Activated naive CD8-positive, alpha-beta T cell treated with anti-CD3 and anti-CD28 coated beads for 36 hours (primary cell): ENCODE measurements around the gene TNS2. TPM values are rescaled to one million over a fixed set of nuclear protein-coding genes. Genes with fewer than 3 reads are reported as not detected.
"Not testable (repeated sequence)": the region's sequence is repeated elsewhere in the genome, so short reads cannot be mapped to it uniquely, and the experiment has no call there.

Experiments used
- DNase-seq: peaks from one replicate; pipeline ENCODE4 v3.0.0; 2021
- H3K27ac Mint-ChIP-seq: one replicate; pipeline ENCODE4 v1.8.0; 2022; ENCODE audit warnings: mild to moderate bottlenecking, moderate library complexity, mixed read lengths
- H3K27me3 Mint-ChIP-seq: one replicate; pipeline ENCODE4 v1.8.0; 2022; ENCODE audit warnings: mild to moderate bottlenecking, mixed read lengths
- H3K36me3 Mint-ChIP-seq: one replicate; pipeline ENCODE4 v1.8.0; 2021; ENCODE audit warnings: mild to moderate bottlenecking, mixed read lengths
- H3K4me1 Mint-ChIP-seq: one replicate; pipeline ENCODE4 v1.8.0; 2021; ENCODE audit warnings: mixed read lengths
- H3K4me3 Mint-ChIP-seq: one replicate; pipeline ENCODE4 v1.8.0; 2022; ENCODE audit warnings: mild to moderate bottlenecking, moderate library complexity, mixed read lengths
- H3K9me3 Mint-ChIP-seq: one replicate; pipeline ENCODE4 v1.8.0; 2022; ENCODE audit warnings: mixed read lengths
- total RNA-seq, 2 experiments: library from RNA; stranded (reverse); gene quantifications; one replicate each; pipeline ENCODE4 v1.2.3, GENCODE V29; 2021

TNS2 gene
- total RNA-seq, 2 experiments from 2014 or later, result 1.5 to 2.6 TPM

- Mint-ChIP-seq H3K27me3 (peaks cover 5% of the 10 kb centered on the region), H3K36me3 (peaks cover 1% of the 10 kb centered on the region), H3K27ac (no peak overlapping the region), H3K9me3 (no peaks in the 10 kb centered on the region), H3K4me3 (no peak overlapping the region), H3K4me1 (peaks cover 55% of the 10 kb centered on the region)
- DNase-seq, result no peak
Measured at GRCh38 chr12:53101266-53101665, 51.4 kb downstream of the TNS2 start.

GRCh38 chr12:53101931-53102781 is 52.3 kb downstream of the TNS2 start:
- Mint-ChIP-seq H3K9me3 (no peaks in the 10 kb centered on the region), H3K27me3 (peaks cover 1% of the 10 kb centered on the region), H3K4me1 (peaks cover 48% of the 10 kb centered on the region), H3K27ac (peak overlapping the region; percentile 93), H3K4me3 (no peak overlapping the region), H3K36me3 (peaks cover 1% of the 10 kb centered on the region)
- no peak for DNase-seq

- Mint-ChIP-seq H3K27me3 (no peaks in the 10 kb centered on the region), H3K36me3 (peaks cover 1% of the 10 kb centered on the region), H3K4me3 (peak within 1 kb of the TSS; percentile 50), H3K4me1 (peaks cover 45% of the 10 kb centered on the region), H3K27ac (peak within 1 kb of the TSS; percentile 93), H3K9me3 (no peaks in the 10 kb centered on the region)
- DNase-seq, result peak; percentile 75
Measured at GRCh38 chr12:53102883-53103807, 53.3 kb downstream of the TNS2 start, which contains the start of gene SOAT2. TSS of gene SOAT2 (plus strand) at chr12:53103486. CDS start at chr12:53103578, 92 bp downstream.

- Mint-ChIP-seq H3K27ac (peak overlapping the region; percentile 93), H3K9me3 (no peaks in the 10 kb centered on the region), H3K4me1 (peaks cover 37% of the 10 kb centered on the region), H3K4me3 (peak overlapping the region; percentile 50), H3K36me3 (peaks cover 1% of the 10 kb centered on the region), H3K27me3 (no peaks in the 10 kb centered on the region)
- peak; percentile 18 for DNase-seq
Measured at GRCh38 chr12:53103860-53104305, 54.0 kb downstream of the TNS2 start.

- H3K27me3 Mint-ChIP-seq, result no peaks in the 10 kb centered on the region
- H3K36me3 Mint-ChIP-seq, result peaks cover 1% of the 10 kb centered on the region
- no peaks in the 10 kb centered on the region for H3K9me3 Mint-ChIP-seq
- H3K27ac Mint-ChIP-seq, result no peak overlapping the region
- no peak overlapping the region for H3K4me3 Mint-ChIP-seq
- no peak for DNase-seq
- H3K4me1 Mint-ChIP-seq, result peaks cover 31% of the 10 kb centered on the region
Measured at GRCh38 chr12:53105256-53105655, 55.4 kb downstream of the TNS2 start.

GRCh38 chr12:53105712-53106439 is 56.0 kb downstream of the TNS2 start:
- no peak for DNase-seq
- H3K36me3 Mint-ChIP-seq, result peaks cover 1% of the 10 kb centered on the region
- no peak overlapping the region for H3K27ac Mint-ChIP-seq
- H3K27me3 Mint-ChIP-seq, result no peaks in the 10 kb centered on the region
- H3K4me3 Mint-ChIP-seq, result no peak overlapping the region
- peaks cover 28% of the 10 kb centered on the region for H3K4me1 Mint-ChIP-seq
- no peaks in the 10 kb centered on the region for H3K9me3 Mint-ChIP-seq

- no peak for DNase-seq
- Mint-ChIP-seq H3K4me3 (no peak overlapping the region), H3K9me3 (no peaks in the 10 kb centered on the region), H3K4me1 (peaks cover 25% of the 10 kb centered on the region), H3K36me3 (peaks cover 1% of the 10 kb centered on the region), H3K27ac (no peak overlapping the region), H3K27me3 (no peaks in the 10 kb centered on the region)
Measured at GRCh38 chr12:53107122-53107521, 57.3 kb downstream of the TNS2 start.

GRCh38 chr12:53112431-53112830 is 62.6 kb downstream of the TNS2 start:
- H3K4me3 Mint-ChIP-seq, H3K4me1 Mint-ChIP-seq, DNase-seq: not testable (repeated sequence)

GRCh38 chr12:53113136-53113705 is 63.4 kb downstream of the TNS2 start:
- Mint-ChIP-seq H3K27me3 (no peaks in the 10 kb centered on the region), H3K4me1 (no peaks in the 10 kb centered on the region), H3K27ac (no peak overlapping the region), H3K9me3 (no peaks in the 10 kb centered on the region), H3K4me3 (no peak overlapping the region), H3K36me3 (no peaks in the 10 kb centered on the region)
- DNase-seq, result no peak

More at GRCh38 chr12:53112431-53112830, 62.6 kb downstream of the TNS2 start:
- H3K27me3 Mint-ChIP-seq, H3K27ac Mint-ChIP-seq, H3K36me3 Mint-ChIP-seq, H3K9me3 Mint-ChIP-seq: not testable (repeated sequence)

GRCh38 chr12:53113951-53114350 is 64.1 kb downstream of the TNS2 start:
- H3K4me1 Mint-ChIP-seq, result no peaks in the 10 kb centered on the region
- H3K36me3 Mint-ChIP-seq, result no peaks in the 10 kb centered on the region
- no peak for DNase-seq
- H3K27ac Mint-ChIP-seq, result no peak overlapping the region
- H3K27me3 Mint-ChIP-seq, result no peaks in the 10 kb centered on the region
- H3K9me3 Mint-ChIP-seq, result no peaks in the 10 kb centered on the region
- no peak overlapping the region for H3K4me3 Mint-ChIP-seq

Other genes starting within 250 kb of the TNS2 start
- under 1 TPM in 1 of 2 experiments, not detected in 1; 0.22 TPM for gene KRT4, start 235.9 kb upstream of the TNS2 start, total RNA-seq
- under 1 TPM; 0.95 to 0.96 TPM for gene KRT79, start 215.8 kb upstream of the TNS2 start, total RNA-seq
- not detected for gene KRT78, start 201.1 kb upstream of the TNS2 start, total RNA-seq
- gene KRT8, start 145.0 kb upstream of the TNS2 start, total RNA-seq, result under 1 TPM; 0.48 to 0.62 TPM
- gene KRT18, start 100.9 kb upstream of the TNS2 start, total RNA-seq, result 1 to 10 TPM; 7.3 to 7.6 TPM
- 100 to 1,000 TPM; 704 to 720 TPM for gene EIF4B, start 43.6 kb upstream of the TNS2 start, total RNA-seq
- 10 to 100 TPM; 23.5 to 25.7 TPM for gene SPRYD3, start 29.3 kb downstream of the TNS2 start, total RNA-seq
- 1 to 10 TPM; 1.9 to 2.2 TPM for gene IGFBP6, start 47.6 kb downstream of the TNS2 start, total RNA-seq
- 1 to 10 TPM; 3.1 to 3.8 TPM for gene SOAT2, start 53.4 kb downstream of the TNS2 start, total RNA-seq
- gene ZNF740, start 130.7 kb downstream of the TNS2 start, total RNA-seq, result 10 to 100 TPM; 34.9 to 42.8 TPM
- 10 to 100 TPM; 11.8 to 11.9 TPM for gene CSAD, start 130.9 kb downstream of the TNS2 start, total RNA-seq
- gene ITGB7, start 157.2 kb downstream of the TNS2 start, total RNA-seq, result 100 to 1,000 TPM; 102 to 105 TPM
- gene RARG, start 182.1 kb downstream of the TNS2 start, total RNA-seq, result 10 to 100 TPM; 22.7 to 26.0 TPM
- 10 to 100 TPM; 66.3 to 67.7 TPM for gene ESPL1, start 218.2 kb downstream of the TNS2 start, total RNA-seq
- 100 to 1,000 TPM; 309 to 321 TPM for gene PFDN5, start 245.5 kb downstream of the TNS2 start, total RNA-seq
- gene MYG1, start 249.6 kb downstream of the TNS2 start, total RNA-seq, result 10 to 100 TPM; 73.4 to 79.7 TPM